ENCODE data around the gene TTF1. TPM values are rescaled to one million over a fixed set of nuclear protein-coding genes. Genes with fewer than 3 reads are reported as not detected.

Gene TTF1
- polyA plus RNA-seq, 1 experiment: 10.0 TPM

- DNase-seq (ENCODE audit: low read depth, low spot score): no peak
- peaks cover 56% of the 10 kb centered on the region for H3K27me3 ChIP-seq (ENCODE audit: control insufficient read depth, insufficient read depth, low read length)
Measured at GRCh38 chr9:132425675-132426062, 19.0 kb upstream of the TTF1 start.

GRCh38 chr9:132424857-132425674 is 18.4 kb upstream of the TTF1 start:
- ChIA-PET POLR2A (no interaction called here), CTCF (no interaction called here)

More at GRCh38 chr9:132425675-132426062, 19.0 kb upstream of the TTF1 start:
- CTCF ChIA-PET: no interaction called here
- TF ChIP-seq CTCF (IDR thresholded peaks at IDR 0.05; ENCODE audit: low read depth, low read length): no peak
- no peaks in the 10 kb centered on the region for H3K9me3 ChIP-seq (ENCODE audit: control insufficient read depth, insufficient read depth, low read length)
- H3K27ac ChIP-seq (ENCODE audit: low read depth, low read length): no peak overlapping the region
- no peak overlapping the region for H3K4me3 ChIP-seq (ENCODE audit: low read depth, low read length)
- POLR2A ChIA-PET: no interaction called here

DNA sequence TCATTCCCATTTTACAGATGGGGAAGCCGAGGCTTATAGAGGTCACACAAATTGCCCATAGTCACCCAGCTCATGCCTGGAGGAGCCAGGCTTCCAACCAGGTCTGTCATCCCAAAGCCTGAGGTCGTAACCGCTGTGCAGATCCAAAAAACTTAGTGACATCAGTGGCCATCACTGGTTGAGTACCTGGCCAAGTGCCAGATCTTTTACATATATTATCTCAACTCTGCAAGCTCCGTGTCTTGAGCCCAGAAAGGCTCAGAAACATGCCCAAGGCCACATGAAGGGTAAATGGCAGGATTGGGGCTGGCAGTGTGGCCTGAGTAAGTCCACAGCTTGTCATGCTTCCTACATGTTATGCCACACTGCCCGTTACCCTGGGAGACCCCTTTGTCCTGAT is 16.9 kb upstream of the TTF1 start:
- no peak for TF ChIP-seq CTCF (IDR thresholded peaks at IDR 0.05; ENCODE audit: low read depth, low read length)
- ChIA-PET POLR2A (no interaction called here), CTCF (no interaction called here)
- no peak overlapping the region for H3K4me3 ChIP-seq (ENCODE audit: low read depth, low read length)
- no peaks in the 10 kb centered on the region for H3K9me3 ChIP-seq (ENCODE audit: control insufficient read depth, insufficient read depth, low read length)
- no peak overlapping the region for H3K27ac ChIP-seq (ENCODE audit: low read depth, low read length)
- no peak for DNase-seq (ENCODE audit: low read depth, low spot score)
- peaks cover 50% of the 10 kb centered on the region for H3K27me3 ChIP-seq (ENCODE audit: control insufficient read depth, insufficient read depth, low read length)

More at GRCh38 chr9:132424857-132425674, 18.4 kb upstream of the TTF1 start:
- Histone ChIP-seq H3K27ac (ENCODE audit: low read depth, low read length) (no peak overlapping the region), H3K4me3 (ENCODE audit: low read depth, low read length) (no peak overlapping the region), H3K9me3 (ENCODE audit: control insufficient read depth, insufficient read depth, low read length) (no peaks in the 10 kb centered on the region), H3K27me3 (ENCODE audit: control insufficient read depth, insufficient read depth, low read length) (peaks cover 52% of the 10 kb centered on the region)
- no peak for TF ChIP-seq CTCF (IDR thresholded peaks at IDR 0.05; ENCODE audit: low read depth, low read length)
- DNase-seq (ENCODE audit: low read depth, low spot score): no peak

DNA sequence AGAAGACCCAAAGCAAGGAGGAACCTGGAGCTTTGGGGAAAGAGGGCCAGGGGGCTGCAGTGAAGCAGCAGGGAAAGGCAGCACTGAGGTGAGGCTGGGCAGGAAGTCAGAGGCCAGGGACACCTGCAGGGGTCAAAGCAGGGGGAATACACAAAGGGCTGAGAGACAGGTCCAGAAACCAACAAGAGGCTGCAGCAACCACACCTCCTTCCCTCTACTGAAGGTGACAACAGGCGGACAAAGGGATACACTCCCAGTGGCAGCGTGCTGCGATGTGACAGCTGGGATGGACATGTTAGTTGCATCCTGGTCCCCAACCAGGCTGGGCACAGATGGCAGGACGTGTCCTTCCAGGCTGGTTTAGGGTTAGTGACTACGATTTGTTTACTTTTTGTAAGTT is 15.9 kb upstream of the TTF1 start:
- no peak for TF ChIP-seq CTCF (IDR thresholded peaks at IDR 0.05; ENCODE audit: low read depth, low read length)
- H3K27me3 ChIP-seq (ENCODE audit: control insufficient read depth, insufficient read depth, low read length): peaks cover 53% of the 10 kb centered on the region
- POLR2A ChIA-PET: no interaction called here
- no peak overlapping the region for H3K27ac ChIP-seq (ENCODE audit: low read depth, low read length)
- DNase-seq (ENCODE audit: low read depth, low spot score): no peak
- H3K9me3 ChIP-seq (ENCODE audit: control insufficient read depth, insufficient read depth, low read length): no peaks in the 10 kb centered on the region
- H3K4me3 ChIP-seq (ENCODE audit: low read depth, low read length): no peak overlapping the region
- CTCF ChIA-PET: interaction anchor here (1.1 kb wide), 1 partner anchor 10 kb away, joined by 3 read pairs; no protein-coding TSS in a partner anchor

- H3K27me3 ChIP-seq (ENCODE audit: control insufficient read depth, insufficient read depth, low read length): peaks cover 43% of the 10 kb centered on the region
- no peak overlapping the region for H3K4me3 ChIP-seq (ENCODE audit: low read depth, low read length)
- no peak overlapping the region for H3K27ac ChIP-seq (ENCODE audit: low read depth, low read length)
- ChIA-PET CTCF (no interaction called here), POLR2A (no interaction called here)
- no peaks in the 10 kb centered on the region; the same call in 1 of the 2 replicates for H3K9me3 ChIP-seq (ENCODE audit: control insufficient read depth, insufficient read depth, low read length)
- no peak for TF ChIP-seq CTCF (IDR thresholded peaks at IDR 0.05; ENCODE audit: low read depth, low read length)
- DNase-seq (ENCODE audit: low read depth, low spot score): no peak
Measured at GRCh38 chr9:132418726-132419363, 12.2 kb upstream of the TTF1 start.
